Panc1 (cell line): ENCODE data around the gene DNAJC4. TPM values are rescaled to one million over a fixed set of nuclear protein-coding genes. Genes with fewer than 3 reads are reported as not detected.
A peak's percentile ranks its signal among the peaks of the same experiment; 100 is the strongest.

Experiments
- ATAC-seq: fragments of 200-7000 bp; cut with Tn5 transposase; 2 replicates; pipeline ENCODE4 v1.9.1; 2020; ENCODE audit warnings: mild to moderate bottlenecking, moderate library complexity
- BruUV-seq: library from RNA; stranded (reverse); fragments of 400-500 nt; replicated peaks from 2 replicates; lab custom pipeline; 2021; lab: Mats Ljungman, UMichigan
- CTCF ChIA-PET: fragments of 300-600 bp; sonication (Branson Sonifier 250); formaldehyde crosslinking; loops from one replicate; lab custom pipeline; 2022; ENCODE audit warnings: antibody characterized with exemption; lab: Charles Lee
- POLR2A ChIA-PET: fragments of 300-600 bp; sonication (Branson Sonifier 250); formaldehyde crosslinking; loops from one replicate; lab custom pipeline; 2022; ENCODE audit warnings: antibody characterized with exemption; lab: Charles Lee
- DNase-seq: peaks from one replicate; pipeline ENCODE4 v3.0.0-alpha.2; 2010; ENCODE audit warnings: low read depth, low spot score
- H3K27ac ChIP-seq: 2 replicates; pipeline ENCODE4 v1.5.1; 2011; ENCODE audit warnings: mild to moderate bottlenecking, low read length, inconsistent platforms
- H3K27me3 ChIP-seq: fragments of 200-500 bp; sonication (Bioruptor generic); 2 replicates; pipeline ENCODE4 v1.6.0; 2014; ENCODE audit warnings: low read length, inconsistent platforms; ENCODE audit not compliant: control insufficient read depth, insufficient read depth
- H3K36me3 ChIP-seq: fragments of 200-500 bp; sonication (Bioruptor generic); 2 replicates; pipeline ENCODE4 v1.5.1; 2014; ENCODE audit warnings: inconsistent platforms, mild to moderate bottlenecking, low read length, moderate library complexity; ENCODE audit not compliant: control insufficient read depth, insufficient read depth
- H3K4me1 ChIP-seq: 2 replicates; pipeline ENCODE4 v1.5.1; 2011; ENCODE audit warnings: inconsistent platforms, mild to moderate bottlenecking, low read length, moderate library complexity; ENCODE audit not compliant: control insufficient read depth, insufficient read depth
- H3K4me3 ChIP-seq, 2 experiments: 2 replicates each; pipeline ENCODE4 v1.5.1; 2011 to 2012; ENCODE audit warnings: low read depth in 2 of 2, low read length in 2 of 2, mild to moderate bottlenecking in 2 of 2, inconsistent platforms in 1 of 2, moderate library complexity in 1 of 2
- H3K9me3 ChIP-seq: fragments of 200-500 bp; sonication (Bioruptor generic); 2 replicates; pipeline ENCODE4 v1.5.1; 2014; ENCODE audit warnings: low read depth, mild to moderate bottlenecking, inconsistent platforms, low read length, moderate library complexity; ENCODE audit not compliant: control insufficient read depth, insufficient read depth
- POLR2AphosphoS5 ChIP-seq: IDR thresholded peaks from 2 replicates; pipeline ENCODE4 v1.6.1; 2012; ENCODE audit warnings: mild to moderate bottlenecking, low read depth, low read length, moderate library complexity
- SIN3A ChIP-seq: IDR thresholded peaks from 2 replicates; pipeline ENCODE4 v1.6.1; 2012; ENCODE audit warnings: low read depth, mild to moderate bottlenecking, low read length, moderate library complexity, borderline replicate concordance; ENCODE audit not compliant: insufficient read depth
- TCF7L2 ChIP-seq: IDR thresholded peaks from 2 replicates; pipeline ENCODE4 v1.6.1; 2011; ENCODE audit warnings: mild to moderate bottlenecking, low read depth, low read length, inconsistent platforms
- in situ Hi-C: cut with HindIII; loops from 2 replicates; pipeline ENCODE4 v1.10.0; 2016; ENCODE audit warnings: low sequenced_read_pairs, low pct_unique_long_range_greater_than_20kb
- intact Hi-C: fragments of 100-400 bp; cut with micrococcal nuclease; formaldehyde crosslinking; loops from one replicate; pipeline ENCODE4 v1.10.0; 2022; ENCODE audit not compliant: unreplicated experiment
- total RNA-seq: library from RNA; stranded (reverse); gene quantifications from one replicate; pipeline ENCODE4 v1.2.1, GENCODE V29; 2021; ENCODE audit not compliant: unreplicated experiment
- TF ChIP-seq, protein P1 (sequence below), 2 experiments: IDR thresholded peaks; 2 replicates each; pipeline ENCODE4 v1.6.1; 2011 to 2012; ENCODE audit warnings: low read depth in 2 of 2, control low read depth in 1 of 2, low read length in 1 of 2, mild to moderate bottlenecking in 1 of 2, moderate library complexity in 1 of 2; ENCODE audit not compliant: insufficient read depth in 1 of 2
- TF ChIP-seq, protein P2 (sequence below): fragments of 450-650 bp; IDR thresholded peaks from 2 replicates; pipeline ENCODE4 v1.5.1; 2017; ENCODE audit warnings: mild to moderate bottlenecking

Gene DNAJC4
- total RNA-seq, 1 experiment from 2014 or later: 41.0 TPM

DNA sequence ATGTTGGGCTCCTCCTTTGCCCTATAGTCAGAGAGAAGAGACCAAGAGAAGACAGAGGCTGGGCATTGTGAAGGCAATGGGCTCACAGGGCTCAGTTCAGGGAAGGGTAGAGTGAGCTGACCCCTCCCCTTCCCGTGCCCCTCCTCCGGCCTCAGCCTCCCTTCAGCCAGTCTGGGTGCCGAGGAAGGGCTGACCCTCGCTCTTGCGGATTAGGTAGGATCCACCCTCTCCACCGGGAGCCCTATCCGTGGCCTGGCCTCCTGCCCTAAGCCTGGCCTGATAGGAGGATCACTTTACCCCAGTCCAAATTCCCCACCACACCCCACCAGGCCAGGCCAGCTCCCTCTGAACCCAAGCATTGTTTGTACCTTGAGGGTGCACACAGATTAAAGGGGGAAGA lies 18.2 kb downstream of the DNAJC4 start:
- POLR2A ChIA-PET: no interaction called here
- no TSS peak for BruUV-seq
- peaks cover 52% of the 10 kb centered on the region for H3K4me1 ChIP-seq
- DNase-seq: no peak
- H3K27ac ChIP-seq: peak overlapping the region; percentile 99
- TF ChIP-seq, protein P1, sequence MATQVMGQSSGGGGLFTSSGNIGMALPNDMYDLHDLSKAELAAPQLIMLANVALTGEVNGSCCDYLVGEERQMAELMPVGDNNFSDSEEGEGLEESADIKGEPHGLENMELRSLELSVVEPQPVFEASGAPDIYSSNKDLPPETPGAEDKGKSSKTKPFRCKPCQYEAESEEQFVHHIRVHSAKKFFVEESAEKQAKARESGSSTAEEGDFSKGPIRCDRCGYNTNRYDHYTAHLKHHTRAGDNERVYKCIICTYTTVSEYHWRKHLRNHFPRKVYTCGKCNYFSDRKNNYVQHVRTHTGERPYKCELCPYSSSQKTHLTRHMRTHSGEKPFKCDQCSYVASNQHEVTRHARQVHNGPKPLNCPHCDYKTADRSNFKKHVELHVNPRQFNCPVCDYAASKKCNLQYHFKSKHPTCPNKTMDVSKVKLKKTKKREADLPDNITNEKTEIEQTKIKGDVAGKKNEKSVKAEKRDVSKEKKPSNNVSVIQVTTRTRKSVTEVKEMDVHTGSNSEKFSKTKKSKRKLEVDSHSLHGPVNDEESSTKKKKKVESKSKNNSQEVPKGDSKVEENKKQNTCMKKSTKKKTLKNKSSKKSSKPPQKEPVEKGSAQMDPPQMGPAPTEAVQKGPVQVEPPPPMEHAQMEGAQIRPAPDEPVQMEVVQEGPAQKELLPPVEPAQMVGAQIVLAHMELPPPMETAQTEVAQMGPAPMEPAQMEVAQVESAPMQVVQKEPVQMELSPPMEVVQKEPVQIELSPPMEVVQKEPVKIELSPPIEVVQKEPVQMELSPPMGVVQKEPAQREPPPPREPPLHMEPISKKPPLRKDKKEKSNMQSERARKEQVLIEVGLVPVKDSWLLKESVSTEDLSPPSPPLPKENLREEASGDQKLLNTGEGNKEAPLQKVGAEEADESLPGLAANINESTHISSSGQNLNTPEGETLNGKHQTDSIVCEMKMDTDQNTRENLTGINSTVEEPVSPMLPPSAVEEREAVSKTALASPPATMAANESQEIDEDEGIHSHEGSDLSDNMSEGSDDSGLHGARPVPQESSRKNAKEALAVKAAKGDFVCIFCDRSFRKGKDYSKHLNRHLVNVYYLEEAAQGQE (IDR thresholded peaks at IDR 0.05; ENCODE audit: insufficient read depth in 1 of 2, low read depth in 2 of 2, low read length in 1 of 2): no peak
- TF ChIP-seq POLR2AphosphoS5 (no peak), SIN3A (no peak), TCF7L2 (no peak)
- TF ChIP-seq, protein P2, sequence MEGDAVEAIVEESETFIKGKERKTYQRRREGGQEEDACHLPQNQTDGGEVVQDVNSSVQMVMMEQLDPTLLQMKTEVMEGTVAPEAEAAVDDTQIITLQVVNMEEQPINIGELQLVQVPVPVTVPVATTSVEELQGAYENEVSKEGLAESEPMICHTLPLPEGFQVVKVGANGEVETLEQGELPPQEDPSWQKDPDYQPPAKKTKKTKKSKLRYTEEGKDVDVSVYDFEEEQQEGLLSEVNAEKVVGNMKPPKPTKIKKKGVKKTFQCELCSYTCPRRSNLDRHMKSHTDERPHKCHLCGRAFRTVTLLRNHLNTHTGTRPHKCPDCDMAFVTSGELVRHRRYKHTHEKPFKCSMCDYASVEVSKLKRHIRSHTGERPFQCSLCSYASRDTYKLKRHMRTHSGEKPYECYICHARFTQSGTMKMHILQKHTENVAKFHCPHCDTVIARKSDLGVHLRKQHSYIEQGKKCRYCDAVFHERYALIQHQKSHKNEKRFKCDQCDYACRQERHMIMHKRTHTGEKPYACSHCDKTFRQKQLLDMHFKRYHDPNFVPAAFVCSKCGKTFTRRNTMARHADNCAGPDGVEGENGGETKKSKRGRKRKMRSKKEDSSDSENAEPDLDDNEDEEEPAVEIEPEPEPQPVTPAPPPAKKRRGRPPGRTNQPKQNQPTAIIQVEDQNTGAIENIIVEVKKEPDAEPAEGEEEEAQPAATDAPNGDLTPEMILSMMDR: no peak
- CTCF ChIA-PET: interaction anchor here (0.6 kb wide), 1 partner anchor 41 kb away, joined by 5 read pairs; no protein-coding TSS in a partner anchor
- intact Hi-C loops: loop anchor here (10.0 kb wide), 1 partner anchor 56 kb away; the partner anchor contains the start of genes CATSPERZ and ESRRA
- H3K27me3 ChIP-seq: no peaks in the 10 kb centered on the region
- H3K36me3 ChIP-seq: peaks cover 7% of the 10 kb centered on the region; the same call in 1 of the 2 replicates
- H3K4me3 ChIP-seq: no peak overlapping the region
- in situ Hi-C loops: no loop called here
- no peaks in the 10 kb centered on the region for H3K9me3 ChIP-seq
- no peak for ATAC-seq

DNA sequence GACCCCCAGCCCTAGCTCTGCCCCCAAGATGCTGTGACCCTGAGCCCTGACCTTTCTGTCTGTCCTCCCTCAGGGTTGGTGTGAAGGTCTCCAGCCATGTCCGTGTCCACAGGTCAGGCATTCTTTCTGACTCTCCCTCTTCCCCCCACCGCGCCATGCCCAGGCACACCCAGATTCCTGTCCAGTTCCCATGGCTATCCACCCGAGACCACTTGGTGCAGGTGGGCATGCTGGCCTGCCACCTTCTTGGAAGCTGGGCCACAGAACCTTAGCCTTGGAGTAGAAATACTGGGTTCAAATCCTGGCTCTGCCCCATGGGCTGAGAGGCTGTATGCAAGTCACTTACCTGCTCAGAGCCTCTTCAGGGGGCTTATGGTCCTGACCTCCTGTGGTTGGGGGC lies 18.7 kb downstream of the DNAJC4 start:
- Histone ChIP-seq H3K27me3 (no peaks in the 10 kb centered on the region), H3K36me3 (peaks cover 7% of the 10 kb centered on the region; the same call in 1 of the 2 replicates), H3K4me3 (no peak overlapping the region), H3K27ac (peak overlapping the region; percentile 99), H3K4me1 (peaks cover 50% of the 10 kb centered on the region), H3K9me3 (no peaks in the 10 kb centered on the region)
- in situ Hi-C loops: no loop called here
- TF ChIP-seq TCF7L2 (no peak), SIN3A (no peak), POLR2AphosphoS5 (no peak)
- TF ChIP-seq, protein P1 (IDR thresholded peaks at IDR 0.05; ENCODE audit: insufficient read depth in 1 of 2, low read depth in 2 of 2, low read length in 1 of 2): no peak
- TF ChIP-seq, protein P2: no peak
- no TSS peak for BruUV-seq
- POLR2A ChIA-PET: interaction anchor here (0.6 kb wide), 1 partner anchor 44 kb away, joined by 4 read pairs; no protein-coding TSS in a partner anchor
- CTCF ChIA-PET: interaction anchor here (0.6 kb wide), 1 partner anchor 41 kb away, joined by 5 read pairs; no protein-coding TSS in a partner anchor
- DNase-seq (no peak), ATAC-seq (no peak)
- intact Hi-C loops: loop anchor here (10.0 kb wide), 1 partner anchor 56 kb away; the partner anchor contains the start of genes CATSPERZ and ESRRA
